Activated CD8-positive, alpha-beta T cell treated with anti-CD3 and anti-CD28 coated beads, Interleukin-2, amount 10 ng/mL, durations not matched to agents 7 days and 5 days (primary cell): ENCODE measurements around the gene ZNF385C. TPM values are rescaled to one million over a fixed set of nuclear protein-coding genes. Genes with fewer than 3 reads are reported as not detected.
"Not testable (repeated sequence)": the region's sequence is repeated elsewhere in the genome, so short reads cannot be mapped to it uniquely, and the experiment has no call there.

Experiments
- ATAC-seq: fragments of 150-1000 bp; cut with Tn5 transposase; one replicate; pipeline ENCODE4 v1.10.0; 2021; ENCODE audit warnings: moderate library complexity
- CTCF ChIA-PET: fragments of 350-600 bp; sonication (Branson Sonifier 250); formaldehyde crosslinking; loops from one replicate; lab custom pipeline; 2021; ENCODE audit warnings: antibody characterized with exemption; lab: Charles Lee
- POLR2A ChIA-PET: fragments of 350-600 bp; sonication (Branson Sonifier 250); formaldehyde crosslinking; loops from one replicate; lab custom pipeline; 2021; ENCODE audit warnings: antibody characterized with exemption; lab: Charles Lee
- DNase-seq: peaks from one replicate; pipeline ENCODE4 v3.0.0-alpha.2; 2020
- H3K27ac Mint-ChIP-seq: one replicate; pipeline ENCODE4 v1.8.0; 2021; ENCODE audit warnings: mild to moderate bottlenecking, mixed read lengths
- H3K27me3 Mint-ChIP-seq: one replicate; pipeline ENCODE4 v1.8.0; 2021; ENCODE audit warnings: low read depth, mixed read lengths
- H3K36me3 Mint-ChIP-seq: one replicate; pipeline ENCODE4 v1.8.0; 2021; ENCODE audit warnings: low read depth, mixed read lengths
- H3K4me1 Mint-ChIP-seq: one replicate; pipeline ENCODE4 v1.8.0; 2021; ENCODE audit warnings: low read depth, mixed read lengths
- H3K4me3 Mint-ChIP-seq: one replicate; pipeline ENCODE4 v1.8.0; 2021; ENCODE audit warnings: mild to moderate bottlenecking, mixed read lengths
- H3K9me3 Mint-ChIP-seq: one replicate; pipeline ENCODE4 v1.8.0; 2022; ENCODE audit warnings: mixed read lengths; ENCODE audit not compliant: insufficient read depth
- total RNA-seq, 2 experiments: library from RNA; stranded (reverse); gene quantifications; one replicate each; pipeline ENCODE4 v1.2.3, GENCODE V29; 2021

ZNF385C gene
- total RNA-seq, 2 experiments from 2014 or later = 0.23 to 0.47 TPM

GRCh38 chr17:42017866-42018200 lies 80.4 kb downstream of the ZNF385C start:
- peak; percentile 10 for ATAC-seq
- CTCF ChIA-PET = interaction anchor here (0.8 to 6.8 kb wide), 22 partner anchors 8 to 204 kb away, joined by 3 to 47 read pairs (median 4); partner anchors contain the start of genes CNP, DHX58, KAT2A and KCNH4
- peak overlapping the region; percentile 98 for H3K4me3 Mint-ChIP-seq
- peak; percentile 52 for DNase-seq
- peaks cover 54% of the 10 kb centered on the region for H3K4me1 Mint-ChIP-seq
- peak overlapping the region; percentile 90 for H3K27ac Mint-ChIP-seq
- no peaks in the 10 kb centered on the region for H3K27me3 Mint-ChIP-seq
- H3K36me3 Mint-ChIP-seq = peaks cover 29% of the 10 kb centered on the region
- H3K9me3 Mint-ChIP-seq = no peaks in the 10 kb centered on the region
- POLR2A ChIA-PET = interaction anchor here (0.6 to 6.5 kb wide), 24 partner anchors 9 to 327 kb away, joined by 3 to 96 read pairs (median 4); partner anchors contain the start of genes CNP, DHX58, GHDC and KAT2A

DNA sequence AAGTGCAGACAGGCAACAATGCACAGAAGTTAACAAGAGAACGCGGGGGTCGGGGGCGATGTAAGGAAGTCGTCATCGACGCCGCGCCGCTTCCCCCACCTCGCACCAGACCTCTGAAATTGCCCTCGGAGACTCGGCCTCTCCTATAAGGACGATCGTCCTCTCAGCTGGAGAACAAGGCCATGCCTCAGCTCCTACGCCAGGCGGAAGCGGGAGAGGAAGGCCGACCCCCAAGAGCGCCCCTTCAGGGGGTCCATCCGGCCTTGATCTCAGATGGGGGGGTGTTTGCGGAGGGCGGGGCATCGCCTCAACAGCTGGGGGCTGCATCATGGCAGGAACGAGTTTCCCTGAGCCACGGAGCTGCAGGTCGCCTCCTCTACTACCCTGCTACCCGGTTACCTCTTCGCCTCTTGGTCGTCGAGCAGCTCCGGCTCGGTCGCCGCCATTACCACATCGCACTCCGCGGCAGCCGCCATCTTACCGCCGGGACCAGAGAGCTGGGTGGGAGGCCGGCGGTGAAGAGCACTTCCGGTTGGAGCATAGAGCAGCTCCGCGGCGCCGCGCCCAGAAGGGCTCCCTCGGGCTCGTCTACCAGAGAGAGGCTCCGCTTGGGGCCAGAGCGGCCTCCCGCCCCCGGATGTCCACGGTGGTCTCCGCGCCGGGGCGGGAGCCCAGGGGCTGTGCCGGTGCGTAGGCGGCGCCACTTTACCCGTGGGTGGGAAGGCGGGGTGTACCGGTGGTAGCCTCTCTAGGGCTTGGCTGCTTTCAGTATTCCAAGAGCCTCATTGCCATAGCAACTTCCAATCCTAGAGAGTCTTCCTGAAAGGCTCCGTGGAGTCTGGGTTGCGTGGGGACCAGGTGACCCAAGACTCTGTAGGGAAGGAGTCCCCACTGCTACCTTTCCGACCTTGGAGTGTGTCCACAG lies 81.1 kb downstream of the ZNF385C start, which contains the start of gene DNAJC7:
TSS of gene DNAJC7 (minus strand) at position 499 of the 925 bp plus-strand sequence. CDS start at position 476, 23 bp downstream.
- H3K27me3 Mint-ChIP-seq = no peaks in the 10 kb centered on the region
- no peaks in the 10 kb centered on the region for H3K9me3 Mint-ChIP-seq
- H3K4me1 Mint-ChIP-seq = peaks cover 56% of the 10 kb centered on the region
- peak within 1 kb of the TSS; percentile 97 for H3K27ac Mint-ChIP-seq
- peak within 1 kb of the TSS; percentile 98 for H3K4me3 Mint-ChIP-seq
- DNase-seq (peak; percentile 93), ATAC-seq (peak; percentile 87)
- POLR2A ChIA-PET = interaction anchor here (0.6 to 6.5 kb wide), 30 partner anchors 9 to 327 kb away, joined by 3 to 96 read pairs (median 4); partner anchors contain the start of genes CNP, DHX58, GHDC and KAT2A
- CTCF ChIA-PET = interaction anchor here (0.7 to 6.8 kb wide), 19 partner anchors 8 to 205 kb away, joined by 3 to 47 read pairs (median 4); partner anchors contain the start of genes CNP, DHX58, KAT2A and KCNH4
- H3K36me3 Mint-ChIP-seq = peaks cover 24% of the 10 kb centered on the region

GRCh38 chr17:42016411-42016831 lies 81.9 kb downstream of the ZNF385C start:
- H3K36me3 Mint-ChIP-seq = peaks cover 24% of the 10 kb centered on the region
- ChIA-PET CTCF (interaction anchor here (0.7 to 6.8 kb wide), 12 partner anchors 10 to 138 kb away, joined by 3 to 47 read pairs (median 4); partner anchors contain the start of genes KAT2A and ODAD4), POLR2A (interaction anchor here (0.6 to 6.5 kb wide), 16 partner anchors 8 to 1891 kb away, joined by 3 to 96 read pairs (median 4); partner anchors contain the start of genes CNP, DHX58, KAT2A and MPP2)
- H3K27ac Mint-ChIP-seq = peak overlapping the region; percentile 97
- no peaks in the 10 kb centered on the region for H3K9me3 Mint-ChIP-seq
- peak; percentile 30 for DNase-seq
- ATAC-seq = no peak
- peak overlapping the region; percentile 98 for H3K4me3 Mint-ChIP-seq
- H3K27me3 Mint-ChIP-seq = no peaks in the 10 kb centered on the region
- H3K4me1 Mint-ChIP-seq = peaks cover 57% of the 10 kb centered on the region

GRCh38 chr17:42013740-42014139 lies 84.5 kb downstream of the ZNF385C start:
- H3K4me3 Mint-ChIP-seq, H3K27ac Mint-ChIP-seq, H3K27me3 Mint-ChIP-seq, DNase-seq, H3K9me3 Mint-ChIP-seq, POLR2A ChIA-PET, ATAC-seq: not testable (repeated sequence)
- Mint-ChIP-seq H3K4me1 (peaks cover 47% of the 10 kb centered on the region), H3K36me3 (peaks cover 29% of the 10 kb centered on the region)
- CTCF ChIA-PET = interaction anchor here (1.2 to 5.6 kb wide), 4 partner anchors 12 to 118 kb away, joined by 3 to 43 read pairs (median 6); no protein-coding TSS in a partner anchor

GRCh38 chr17:42012363-42012762 lies 85.9 kb downstream of the ZNF385C start:
- CTCF ChIA-PET = interaction anchor here (2.2 kb wide), 2 partner anchors 13 to 50 kb away, joined by 9 read pairs; no protein-coding TSS in a partner anchor
- H3K36me3 Mint-ChIP-seq = peaks cover 30% of the 10 kb centered on the region
- H3K9me3 Mint-ChIP-seq, H3K27ac Mint-ChIP-seq, H3K27me3 Mint-ChIP-seq, H3K4me3 Mint-ChIP-seq, DNase-seq, POLR2A ChIA-PET, ATAC-seq: not testable (repeated sequence)
- H3K4me1 Mint-ChIP-seq = peaks cover 37% of the 10 kb centered on the region

- Mint-ChIP-seq H3K9me3 (no peaks in the 10 kb centered on the region), H3K36me3 (peaks cover 25% of the 10 kb centered on the region), H3K4me3 (no peak overlapping the region), H3K27ac (peak overlapping the region; percentile 20), H3K4me1 (peaks cover 37% of the 10 kb centered on the region), H3K27me3 (no peaks in the 10 kb centered on the region)
- POLR2A ChIA-PET = no interaction called here
- CTCF ChIA-PET = interaction anchor here (2.2 kb wide), 1 partner anchor 14 kb away, joined by 9 read pairs; no protein-coding TSS in a partner anchor
- ATAC-seq (no peak), DNase-seq (no peak)
These were observed 87.3 kb downstream of the ZNF385C start for GRCh38 chr17:42010898-42011516.

DNA sequence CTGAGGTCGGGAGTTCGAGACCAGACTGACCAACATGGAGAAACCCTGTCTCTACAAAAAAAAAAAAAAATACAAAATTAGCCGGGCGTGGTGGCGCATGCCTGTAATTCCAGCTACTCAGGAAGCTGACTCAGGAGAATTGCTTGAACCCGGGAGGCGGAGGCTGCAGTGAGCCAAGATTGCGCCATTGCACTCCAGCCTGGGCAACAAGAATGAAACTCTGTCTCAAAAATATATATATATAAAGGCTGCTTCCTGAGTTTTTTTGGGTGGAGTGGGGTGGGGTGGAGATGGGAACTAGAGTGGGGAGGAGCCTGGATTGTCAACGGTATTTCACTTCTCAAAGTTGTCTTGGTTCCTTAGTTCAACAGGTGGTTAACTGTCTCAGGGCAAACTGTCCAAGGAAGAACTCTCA lies 88.0 kb downstream of the ZNF385C start:
- Mint-ChIP-seq H3K36me3 (peaks cover 24% of the 10 kb centered on the region), H3K4me1 (peaks cover 31% of the 10 kb centered on the region)
- DNase-seq, H3K4me3 Mint-ChIP-seq, H3K27ac Mint-ChIP-seq, CTCF ChIA-PET, POLR2A ChIA-PET, ATAC-seq, H3K9me3 Mint-ChIP-seq, H3K27me3 Mint-ChIP-seq: not testable (repeated sequence)

- ChIA-PET POLR2A (no interaction called here), CTCF (interaction anchor here (1.1 kb wide), 1 partner anchor 9 kb away, joined by 4 read pairs; no protein-coding TSS in a partner anchor)
- peaks cover 19% of the 10 kb centered on the region for H3K36me3 Mint-ChIP-seq
- no peaks in the 10 kb centered on the region for H3K27me3 Mint-ChIP-seq
- no peak overlapping the region for H3K4me3 Mint-ChIP-seq
- no peak for ATAC-seq
- H3K27ac Mint-ChIP-seq = no peak overlapping the region
- no peaks in the 10 kb centered on the region for H3K9me3 Mint-ChIP-seq
- no peak for DNase-seq
- peaks cover 38% of the 10 kb centered on the region for H3K4me1 Mint-ChIP-seq
These were observed 89.1 kb downstream of the ZNF385C start for GRCh38 chr17:42009170-42009569.

DNA sequence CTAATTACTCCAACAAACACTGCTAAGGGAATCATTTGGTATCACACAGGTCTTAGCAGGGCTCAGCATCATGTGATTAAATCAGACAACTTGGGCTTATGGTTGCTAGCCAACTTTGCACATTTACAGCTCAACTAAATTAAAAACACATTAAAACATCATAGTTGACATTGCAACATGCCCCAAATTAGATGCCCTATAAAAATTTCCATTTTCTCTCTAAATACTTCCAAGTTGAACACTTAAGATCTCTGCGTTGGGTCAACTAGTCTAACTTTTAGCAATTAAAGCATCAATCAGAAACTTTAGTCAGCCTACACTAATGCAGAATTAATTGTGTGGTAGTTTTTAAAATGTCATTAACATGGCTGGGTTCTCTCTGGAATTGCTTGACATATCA lies 93.1 kb downstream of the ZNF385C start:
- POLR2A ChIA-PET = interaction anchor here (1.5 kb wide), 1 partner anchor 12 kb away, joined by 8 read pairs; the partner anchor contains the start of gene DNAJC7
- Mint-ChIP-seq H3K36me3 (peaks cover 31% of the 10 kb centered on the region), H3K4me1 (peaks cover 17% of the 10 kb centered on the region), H3K9me3 (no peaks in the 10 kb centered on the region), H3K27me3 (no peaks in the 10 kb centered on the region), H3K4me3 (no peak overlapping the region), H3K27ac (no peak overlapping the region)
- no peak for ATAC-seq
- no peak for DNase-seq
- CTCF ChIA-PET = interaction anchor here (0.9 to 2.5 kb wide), 5 partner anchors 11 to 42 kb away, joined by 3 to 10 read pairs (median 8); partner anchors contain the start of gene NKIRAS2

DNA sequence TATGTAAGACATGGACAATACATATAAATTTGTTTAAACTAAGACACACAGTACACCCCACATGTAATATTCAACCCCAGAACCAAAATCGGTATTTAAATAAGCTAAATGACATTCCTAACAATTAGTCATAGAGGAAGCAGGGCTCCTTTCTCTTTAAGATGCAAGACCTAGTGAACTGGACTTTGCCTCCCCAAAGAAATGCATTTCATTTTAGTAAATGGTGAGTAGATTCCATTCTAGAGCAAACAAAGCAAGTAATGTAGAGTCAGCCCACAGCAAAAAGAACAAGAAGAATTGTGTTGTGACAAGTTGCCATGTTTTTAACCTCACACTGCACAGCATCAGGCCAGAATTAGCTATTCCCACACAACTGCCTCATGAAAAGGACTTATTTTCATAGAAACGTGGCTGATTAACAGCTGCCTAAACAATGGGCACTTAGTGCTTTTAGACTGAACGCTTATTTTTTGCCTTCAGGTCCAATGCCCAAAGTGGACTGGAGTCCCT lies 95.4 kb downstream of the ZNF385C start:
- ATAC-seq (no peak), DNase-seq (no peak)
- H3K4me3 Mint-ChIP-seq = no peak overlapping the region
- H3K4me1 Mint-ChIP-seq = peaks cover 17% of the 10 kb centered on the region
- H3K27ac Mint-ChIP-seq = peak overlapping the region; percentile 4
- ChIA-PET CTCF (interaction anchor here (0.8 to 1.9 kb wide), 5 partner anchors 10 to 319 kb away, joined by 3 to 5 read pairs (median 4); partner anchors contain the start of gene NKIRAS2), POLR2A (interaction anchor here (2.4 kb wide), 1 partner anchor 14 kb away, joined by 7 read pairs; the partner anchor contains the start of gene DNAJC7)
- H3K9me3 Mint-ChIP-seq = no peaks in the 10 kb centered on the region
- no peaks in the 10 kb centered on the region for H3K27me3 Mint-ChIP-seq
- H3K36me3 Mint-ChIP-seq = peaks cover 38% of the 10 kb centered on the region
